HG03175 (cell line): ENCODE measurements around the gene GBX1.
A peak's percentile ranks its signal among the peaks of the same experiment; 100 is the strongest.

Experiments
- ATAC-seq: cut with Tn5 transposase; IDR thresholded peaks from one replicate; pipeline ENCODE4 v1.9.1; 2021; ENCODE audit warnings: mild to moderate bottlenecking, moderate library complexity; ENCODE audit not compliant: unreplicated experiment

The GBX1 gene

DNA sequence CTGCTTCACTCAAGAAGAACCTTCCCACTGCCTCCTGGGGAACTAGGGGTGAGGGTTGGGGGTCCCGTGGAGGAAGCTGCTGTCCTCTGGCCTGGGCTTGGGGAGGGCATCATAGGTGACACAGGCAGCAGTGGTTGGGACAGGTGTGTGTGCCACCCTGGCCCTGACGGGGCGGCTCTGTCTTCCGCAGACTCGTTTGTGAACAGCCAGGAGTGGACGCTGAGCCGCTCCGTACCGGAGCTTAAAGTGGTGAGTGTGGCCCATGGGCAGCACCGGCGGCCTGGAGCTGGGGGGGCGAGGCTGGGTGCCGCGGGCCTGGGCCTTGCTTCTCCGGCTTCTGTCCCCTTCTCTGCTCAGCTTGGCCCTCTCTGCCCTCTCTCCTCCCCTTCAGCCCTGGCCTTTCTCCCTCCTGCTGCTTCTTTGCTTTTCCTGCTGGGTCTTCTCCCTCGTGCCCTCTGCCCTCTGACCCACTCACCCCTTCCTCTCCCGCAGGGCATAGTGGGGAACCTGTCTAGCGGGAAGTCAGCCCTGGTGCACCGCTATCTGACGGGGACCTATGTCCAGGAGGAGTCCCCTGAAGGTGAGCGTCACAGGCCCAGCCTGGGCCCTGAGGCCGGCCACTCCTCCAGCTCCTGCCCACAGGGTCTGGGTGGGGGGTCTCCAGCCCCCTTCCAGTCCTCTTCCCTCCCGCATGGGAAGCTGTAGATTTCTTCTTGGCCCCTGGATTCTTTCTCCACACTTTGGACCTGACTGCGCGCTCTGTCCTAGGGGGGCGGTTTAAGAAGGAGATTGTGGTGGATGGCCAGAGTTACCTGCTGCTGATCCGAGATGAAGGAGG, 50.7 kb downstream of the GBX1 start:
- ATAC-seq, result no peak

DNA sequence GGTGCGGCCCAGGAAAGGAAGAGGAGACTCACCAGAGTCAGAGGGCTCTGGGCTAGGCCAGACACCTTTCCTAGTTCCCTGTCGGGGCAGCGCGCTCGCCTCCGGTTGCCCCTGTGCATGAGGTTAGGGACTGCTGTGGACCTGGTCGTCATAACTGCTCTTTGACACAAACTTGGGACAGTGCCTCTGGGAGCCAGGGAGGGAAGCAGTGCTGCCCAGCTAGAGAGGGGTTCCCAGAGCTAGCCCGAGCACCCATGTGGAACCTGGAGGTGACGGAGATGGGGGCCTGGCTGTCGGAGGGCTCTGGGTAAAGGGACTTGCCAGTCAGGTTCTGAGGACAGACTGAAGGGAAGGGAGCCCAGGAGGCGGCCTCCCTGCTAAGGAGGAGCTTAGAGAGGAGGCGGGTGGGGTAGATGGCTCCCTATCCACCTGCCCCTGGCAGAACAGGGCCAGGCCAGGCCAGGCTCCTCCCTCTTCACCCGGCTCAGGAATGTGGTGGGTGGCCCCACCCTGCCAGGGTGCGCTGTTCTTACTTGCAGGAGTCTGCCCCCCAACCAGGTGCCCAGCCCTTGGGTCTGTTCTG, 51.6 kb downstream of the GBX1 start:
- ATAC-seq, result no peak

DNA sequence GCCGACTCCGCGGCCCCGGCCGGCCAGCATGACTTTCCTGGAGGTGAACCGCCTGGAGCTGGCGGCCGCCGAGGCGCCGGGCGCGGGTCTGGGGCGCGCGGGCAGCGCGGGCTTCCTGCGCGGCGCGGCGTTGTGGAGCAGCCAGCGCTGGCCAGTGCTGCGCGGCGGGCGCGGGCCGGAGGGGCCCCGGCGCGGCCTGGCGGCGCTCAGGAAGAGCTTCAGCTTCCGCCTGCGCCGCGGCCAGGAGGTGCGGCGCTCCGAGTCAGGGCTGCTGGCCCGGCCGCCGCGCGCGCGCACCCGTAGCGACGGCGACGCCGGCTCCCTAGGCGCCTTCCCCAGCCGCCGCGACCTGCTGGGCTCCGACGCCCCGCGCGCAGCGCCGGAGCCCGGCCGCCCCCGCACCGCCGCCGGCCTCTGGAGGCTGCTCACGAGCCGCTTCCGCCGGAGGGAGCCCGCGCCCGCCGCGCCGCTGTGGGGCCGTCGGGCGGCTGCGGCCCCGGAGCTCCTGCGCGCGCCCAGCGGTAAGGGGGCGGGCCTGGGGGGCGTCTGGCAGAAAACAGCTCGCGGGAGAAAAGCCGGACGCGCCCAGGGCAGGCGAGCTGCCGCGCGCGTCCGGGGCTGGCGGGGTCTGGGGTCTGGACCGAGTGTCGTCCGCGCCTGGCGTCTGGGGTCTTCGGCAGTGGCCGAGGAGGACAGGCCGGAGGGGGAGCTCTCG, 52.2 kb downstream of the GBX1 start:
- ATAC-seq, result no peak

DNA sequence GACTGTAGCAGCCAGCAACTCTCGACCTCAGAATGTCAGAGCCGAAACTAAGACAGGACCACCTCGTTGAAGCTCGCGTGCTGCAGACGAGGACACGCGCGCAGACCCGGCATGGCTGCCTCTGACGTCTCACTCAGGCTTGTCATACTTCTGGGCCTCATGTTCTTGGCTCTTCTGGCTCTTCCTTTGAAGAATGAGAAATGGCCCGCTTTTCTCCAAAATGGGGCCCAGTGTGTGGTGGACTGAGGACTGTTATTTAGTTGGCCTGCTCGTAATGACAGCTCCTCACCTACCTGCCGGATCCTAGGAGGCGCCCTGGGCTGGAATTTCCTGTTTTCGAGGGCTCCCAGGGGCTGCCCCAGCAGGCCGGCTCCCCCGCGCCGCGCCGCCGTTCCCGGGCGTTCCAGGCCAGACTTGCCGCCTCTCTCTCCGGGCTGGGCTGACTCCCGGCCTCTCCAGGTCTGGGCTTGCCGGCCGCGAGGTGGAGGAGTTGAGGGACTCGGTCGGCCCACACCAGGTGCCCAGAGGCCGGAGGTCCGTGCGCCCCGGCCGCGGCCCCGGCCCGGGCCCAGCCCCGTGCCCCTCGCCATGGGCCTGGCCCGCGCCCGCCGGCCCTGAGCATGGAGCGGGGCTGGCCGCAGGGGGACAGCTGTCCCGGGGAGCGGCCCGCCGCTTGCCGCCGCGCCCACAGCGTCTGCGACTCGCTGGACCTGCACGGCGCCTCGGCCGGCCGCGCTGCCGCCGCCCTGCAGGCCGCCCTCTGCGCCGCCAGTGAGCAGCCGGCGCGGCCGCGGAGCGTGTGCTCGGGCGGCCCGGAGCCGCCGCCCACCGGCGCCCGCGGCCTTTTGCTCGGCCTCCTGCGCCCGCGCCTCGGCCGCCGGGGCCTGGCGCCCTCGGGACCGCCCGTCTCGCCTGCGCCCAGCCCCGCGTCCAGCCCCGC, 53.1 kb downstream of the GBX1 start:
- no peak for ATAC-seq

DNA sequence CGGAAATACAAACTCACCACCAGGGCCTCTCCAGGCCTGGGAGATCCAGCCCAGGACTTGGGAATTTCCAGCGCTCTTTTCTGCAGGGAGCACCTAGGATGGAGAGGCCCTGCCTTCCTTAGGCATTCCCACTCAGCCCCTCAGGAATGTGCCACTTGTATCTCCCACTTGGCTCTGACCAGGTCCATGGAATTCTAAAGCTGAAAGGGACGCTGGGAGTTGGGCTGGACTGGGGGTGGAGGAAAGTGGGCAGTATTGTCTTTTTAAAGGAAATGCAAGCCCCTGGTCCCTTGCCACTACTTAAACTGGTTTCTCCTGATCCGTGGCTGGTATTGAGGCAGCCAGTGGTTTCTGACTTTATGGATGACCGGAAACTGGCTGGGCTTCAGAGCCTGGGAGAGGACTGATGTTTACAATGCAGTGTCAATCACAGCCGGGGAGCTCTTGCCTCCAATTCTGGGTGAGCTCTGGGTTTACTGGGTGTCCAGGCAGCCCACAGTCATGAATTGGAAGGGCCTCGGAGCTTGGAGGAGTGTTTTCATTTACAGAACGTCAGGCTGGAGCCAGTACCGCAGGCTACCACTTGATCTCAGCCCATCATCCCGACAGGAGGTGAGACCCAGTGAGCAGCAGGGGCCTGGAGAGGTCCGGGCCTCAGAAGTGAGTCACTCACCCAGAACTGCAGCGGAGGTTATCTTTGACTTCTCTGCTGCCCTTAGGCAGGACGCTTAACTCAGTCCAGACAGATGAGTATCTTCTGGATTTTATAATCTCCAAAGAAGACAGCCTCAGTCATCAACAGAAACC, 53.9 kb downstream of the GBX1 start:
- ATAC-seq, result no peak

DNA sequence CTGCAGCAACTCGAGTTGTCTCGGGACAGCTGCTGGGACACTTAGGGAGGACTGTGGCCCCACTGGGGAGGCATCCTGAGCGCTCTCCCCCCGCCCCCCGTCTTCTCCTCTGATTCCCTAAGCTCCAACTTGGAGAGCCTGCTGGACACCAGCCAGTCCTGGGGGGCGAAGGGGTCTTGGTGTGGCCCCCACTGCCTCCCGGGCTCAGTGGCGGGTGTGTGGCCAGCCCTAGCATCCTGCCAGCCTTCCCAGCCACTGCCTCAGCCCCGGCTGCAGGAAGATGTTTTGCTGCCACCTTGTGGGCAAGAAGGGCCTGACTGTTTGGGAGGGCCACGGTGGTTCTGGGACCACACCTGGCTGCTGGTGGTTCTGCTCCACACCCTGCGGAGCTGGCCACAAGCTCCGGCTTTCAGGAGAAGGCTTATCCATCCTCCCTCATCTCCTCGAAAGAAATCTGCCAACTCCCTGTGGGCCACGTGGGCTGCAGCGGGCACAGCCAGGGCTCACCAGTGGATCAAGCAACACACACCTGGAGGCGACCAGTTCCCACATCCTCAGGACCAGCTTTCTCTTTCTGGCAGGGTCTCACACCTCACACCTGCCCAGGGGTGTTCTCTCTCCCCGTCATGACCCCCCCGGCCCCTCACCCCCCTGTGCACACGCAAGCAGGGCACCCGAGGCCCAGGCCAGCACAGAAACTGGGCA, 56.4 kb downstream of the GBX1 start:
- peak; percentile 80 for ATAC-seq

DNA sequence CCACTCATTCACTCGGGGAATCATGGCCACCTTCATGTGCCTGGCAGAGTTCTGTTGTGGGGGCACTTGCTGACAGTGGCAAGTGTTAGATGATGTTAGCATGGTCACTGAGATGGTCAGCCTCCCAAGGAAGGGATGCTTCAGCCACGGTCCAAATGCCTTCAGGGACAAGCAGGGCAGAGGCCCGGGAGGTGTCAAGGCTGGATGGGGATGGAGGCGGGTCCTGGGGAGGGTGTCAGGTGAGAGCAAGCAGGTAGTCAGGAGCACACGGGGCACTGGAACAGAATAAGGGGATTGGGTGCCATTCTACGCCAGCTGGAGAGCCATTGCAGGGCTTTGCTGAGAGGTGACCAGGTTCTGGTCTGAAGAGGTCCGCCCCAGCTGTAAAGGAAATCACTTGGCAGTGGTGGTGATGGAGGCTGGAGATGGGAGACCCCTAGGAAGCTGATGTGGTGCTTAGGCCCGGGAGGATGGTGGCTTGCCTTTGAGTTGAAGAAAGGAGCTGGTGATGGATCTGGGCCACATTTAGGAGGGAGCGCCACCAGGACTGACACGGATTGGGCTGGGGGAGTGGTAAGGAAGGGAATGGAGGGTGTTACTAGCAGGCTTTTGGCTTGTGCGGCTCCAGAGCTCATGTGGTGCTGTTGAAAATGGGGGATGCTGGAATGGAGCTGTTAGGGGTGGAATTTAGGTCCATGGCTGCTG, 57.1 kb downstream of the GBX1 start:
- ATAC-seq, result no peak

DNA sequence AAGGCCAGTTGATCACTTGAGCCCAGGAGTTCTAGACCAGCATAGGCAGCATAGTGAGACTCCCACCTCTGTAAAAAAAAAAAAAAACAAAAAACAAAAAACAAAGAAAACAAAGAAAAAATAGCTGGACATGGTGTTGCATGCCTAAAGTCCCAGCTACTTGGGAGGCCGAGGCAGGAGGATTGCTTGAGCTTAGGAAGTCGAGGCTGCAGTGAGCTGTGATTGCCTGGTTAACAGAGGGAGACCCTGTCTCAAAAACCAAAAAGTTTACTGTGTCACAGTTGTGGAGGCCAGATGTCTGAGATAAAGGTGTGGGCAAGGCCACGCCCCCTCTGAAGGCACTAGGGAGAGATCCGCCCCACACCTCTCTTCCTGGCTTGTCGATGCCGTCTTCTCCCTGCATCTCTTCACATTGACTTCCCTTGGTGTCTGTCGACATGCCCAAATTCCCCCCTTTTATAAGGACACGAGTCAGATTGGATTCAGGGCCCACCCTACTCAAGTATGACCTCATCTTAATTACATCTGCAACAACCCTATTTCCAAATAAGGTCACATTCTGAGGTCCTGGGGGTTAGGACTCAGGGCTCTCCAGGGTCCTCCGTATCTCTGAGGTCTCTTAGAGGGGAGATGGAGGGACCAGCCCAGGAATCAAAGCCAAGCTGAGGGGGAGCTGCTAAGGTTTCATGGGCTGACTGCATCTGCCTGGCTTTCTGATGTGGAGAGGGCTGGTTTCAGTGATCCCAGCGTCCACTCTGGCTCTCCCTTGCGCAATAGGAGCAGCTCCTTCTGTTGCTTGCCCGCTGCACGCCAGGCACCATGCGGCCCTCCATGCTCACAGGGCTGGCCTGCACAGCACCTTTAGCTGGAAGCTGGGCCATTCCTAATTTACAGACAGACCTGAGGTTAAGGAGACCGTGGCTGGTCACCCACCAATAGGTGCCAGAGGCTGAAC, 58.1 kb downstream of the GBX1 start:
- ATAC-seq, result no peak

DNA sequence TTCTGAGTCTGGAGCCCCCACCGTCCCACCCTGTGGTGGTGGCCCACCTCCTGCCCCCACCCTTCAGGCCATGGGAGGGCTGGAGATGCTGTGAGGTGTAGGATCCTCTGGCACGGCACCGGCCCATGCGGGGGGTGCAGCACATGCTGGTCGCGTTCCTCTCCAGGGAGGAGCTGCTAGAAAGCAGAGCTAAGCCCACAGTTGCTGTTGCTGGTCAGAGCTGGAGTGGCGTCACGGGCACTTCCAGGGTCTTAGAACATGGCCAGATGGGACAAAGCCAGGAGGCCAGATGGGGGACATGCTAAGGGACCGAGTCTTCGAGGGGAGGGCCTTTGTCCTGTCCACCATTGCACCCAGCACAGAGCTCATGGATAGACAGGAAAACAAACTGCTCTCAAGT, 59.6 kb downstream of the GBX1 start:
- no peak for ATAC-seq

DNA sequence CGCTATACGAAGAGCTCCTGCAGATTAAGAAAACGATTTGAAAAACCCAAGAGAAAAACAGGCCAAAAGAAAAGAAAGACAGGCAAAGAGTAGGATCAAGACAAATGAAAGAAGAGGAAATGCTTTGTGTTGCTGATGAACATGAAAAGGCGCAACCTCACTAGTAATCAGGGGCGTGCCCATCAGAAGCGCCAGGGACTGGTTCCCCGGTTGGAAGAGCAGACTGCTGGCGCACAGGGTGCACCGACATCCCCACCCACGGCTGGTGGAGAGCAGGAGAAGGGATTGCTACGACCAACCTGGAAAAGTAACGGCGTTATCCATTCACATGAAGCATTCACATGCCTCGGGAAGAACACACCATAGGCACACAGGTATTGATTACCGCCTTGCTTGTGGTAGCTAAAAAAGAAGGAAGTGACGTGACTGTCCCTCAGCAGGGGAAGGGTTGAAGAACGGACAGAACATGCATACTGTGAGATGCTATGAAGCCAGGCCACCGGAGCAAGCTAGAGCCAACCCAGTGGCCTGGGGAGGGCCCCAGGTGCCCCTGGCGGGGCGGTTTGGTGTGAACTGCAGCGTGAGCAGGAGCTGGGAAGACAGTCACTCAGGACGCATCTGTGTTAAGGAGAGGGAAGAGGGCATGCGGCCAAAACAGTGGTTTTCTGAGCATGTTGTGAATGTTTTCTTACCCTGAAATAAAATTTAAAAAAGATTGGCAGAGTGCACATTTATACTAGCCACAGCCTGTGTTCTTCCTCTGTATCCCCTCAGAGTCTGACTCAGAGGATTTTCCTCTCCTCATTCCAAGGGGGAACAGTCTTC, 62.9 kb downstream of the GBX1 start:
- ATAC-seq, result no peak

DNA sequence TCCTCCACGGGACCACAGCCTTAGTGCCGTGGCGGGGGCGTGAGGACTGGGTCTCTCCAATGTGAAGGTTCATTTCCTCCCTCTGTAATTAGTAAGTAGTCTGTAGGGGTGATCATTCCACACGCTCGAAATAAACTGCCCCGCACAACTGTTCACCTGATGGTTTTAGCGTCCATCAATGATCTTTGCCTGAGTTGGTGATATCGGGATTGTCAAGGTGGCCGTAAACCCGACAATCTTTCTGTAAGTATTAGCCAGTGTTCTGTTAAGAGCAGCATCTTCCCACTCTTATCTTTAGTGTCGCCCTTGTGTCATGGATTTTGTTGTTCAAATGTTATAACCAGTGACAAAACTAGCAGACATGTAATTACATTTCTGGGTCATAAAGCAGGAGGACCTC, 63.5 kb downstream of the GBX1 start:
- no peak for ATAC-seq

DNA sequence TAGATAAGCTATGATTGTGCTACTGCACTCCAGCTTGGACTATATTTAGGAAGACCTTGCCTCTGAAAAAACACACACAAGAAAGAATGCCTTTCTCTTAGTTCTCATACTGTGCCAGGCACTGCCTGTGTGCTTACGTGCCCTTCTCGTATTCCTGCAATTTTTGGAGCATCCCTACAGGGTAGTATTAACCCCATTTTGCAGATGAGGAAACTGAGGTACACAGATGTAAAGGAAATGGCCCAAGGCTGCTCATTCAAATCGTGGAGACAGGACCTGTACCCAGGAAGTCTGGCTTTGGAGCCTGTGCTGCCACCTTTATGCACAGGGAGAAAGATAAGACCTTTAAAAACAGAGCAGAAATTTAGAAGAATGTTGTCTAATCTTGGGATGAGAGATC, 64.5 kb downstream of the GBX1 start:
- ATAC-seq, result no peak

DNA sequence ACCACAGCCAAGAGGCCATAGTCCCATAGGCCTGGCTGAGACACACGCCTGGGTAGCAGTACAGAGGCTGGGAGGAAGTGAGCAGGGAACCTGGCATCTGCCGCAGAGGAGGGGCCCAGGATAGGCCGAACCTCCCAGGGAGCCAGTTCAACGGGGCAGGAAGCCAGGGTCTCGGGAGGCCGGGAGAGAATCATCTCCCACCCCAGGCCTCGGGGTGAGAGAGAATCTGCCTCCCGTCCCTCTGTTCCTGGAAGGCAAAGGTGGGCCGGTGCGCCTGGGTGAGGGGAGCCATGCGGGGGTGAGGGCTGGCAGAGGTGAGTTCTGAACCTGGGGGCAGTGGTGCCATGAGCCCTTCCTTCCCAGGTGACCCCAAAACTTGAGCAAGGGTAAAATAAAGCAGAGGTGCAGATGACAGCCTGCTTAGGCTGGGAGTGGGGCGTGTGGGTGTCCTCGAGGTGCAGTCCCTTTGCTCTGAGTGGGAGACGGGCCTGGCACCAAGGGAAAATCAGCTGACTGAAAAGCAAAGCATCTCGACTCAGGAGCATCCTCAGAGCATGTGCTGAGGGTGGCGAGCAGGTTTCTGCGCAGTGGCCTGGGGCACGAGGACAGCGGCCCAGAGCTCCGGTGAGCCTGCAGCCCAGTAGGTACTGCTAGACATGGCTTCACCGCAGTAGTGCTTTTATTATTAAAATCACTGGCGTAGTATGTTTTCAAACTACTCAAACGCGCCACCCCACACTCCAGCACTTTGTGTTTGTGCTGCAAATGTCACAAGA, 65.7 kb downstream of the GBX1 start:
- ATAC-seq, result no peak

DNA sequence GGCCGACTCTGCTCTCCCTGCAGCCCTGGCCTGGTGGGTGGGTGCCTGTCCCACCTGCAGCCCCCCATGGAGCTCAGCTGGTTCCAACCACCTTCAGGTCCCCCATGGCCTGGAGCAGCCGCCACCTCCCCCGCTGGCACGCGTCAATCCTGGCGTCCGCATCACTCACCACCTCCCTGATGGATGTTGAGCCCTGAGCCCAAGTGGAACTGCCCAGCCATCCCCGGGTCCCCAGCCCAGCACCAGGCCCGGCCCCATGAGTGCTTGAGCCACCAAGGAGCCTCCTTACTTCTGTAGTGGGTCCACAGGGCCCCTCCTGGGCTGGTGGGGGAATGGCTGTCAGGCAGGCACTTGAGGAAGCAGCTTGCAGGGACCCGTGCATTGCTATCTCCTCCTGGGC, 66.6 kb downstream of the GBX1 start:
- ATAC-seq, result no peak

DNA sequence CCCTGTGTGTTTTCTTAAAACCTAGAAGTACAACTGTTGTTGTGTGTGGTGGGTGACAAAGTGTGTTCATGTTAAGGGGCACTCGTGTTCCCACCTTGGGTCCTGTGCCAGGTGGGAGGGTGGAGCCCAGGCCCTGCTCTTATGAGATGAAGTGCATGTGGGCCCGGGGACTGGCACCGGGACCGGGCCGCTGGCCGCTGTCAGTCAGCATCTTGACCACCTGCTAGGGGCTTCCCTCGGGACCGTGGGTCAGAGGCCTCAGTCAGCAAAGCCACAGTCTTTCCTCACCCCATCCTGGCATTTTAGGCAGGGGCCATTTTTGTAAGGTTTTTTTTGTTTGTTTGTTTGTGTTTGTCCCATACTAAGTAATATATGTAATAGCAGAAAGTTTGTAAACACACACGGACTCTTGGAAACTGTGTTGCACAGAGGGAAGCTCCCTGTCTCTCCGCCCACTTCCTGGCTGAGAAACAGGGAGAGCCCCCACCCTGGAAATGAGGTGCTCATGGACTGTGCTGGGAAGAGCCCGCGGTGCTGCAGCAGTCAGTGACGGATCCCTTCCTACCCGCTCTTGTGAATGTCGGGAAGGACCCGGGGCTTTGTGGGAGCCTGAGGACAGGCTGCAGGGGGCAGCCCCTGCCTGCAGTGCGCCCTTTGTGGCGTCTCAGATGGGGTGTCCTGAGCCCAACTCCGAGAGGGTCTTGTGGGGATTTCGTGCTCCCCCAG, 67.8 kb downstream of the GBX1 start:
- ATAC-seq, result no peak
